Right lobe of liver (tissue), 4 donors: ENCODE results near the gene BZW1.

Experiments
- CTCF ChIP-seq, 4 donors: fragments of 200-600 bp in 3 of 4; fragments of 450-650 bp in 1 of 4; IDR thresholded peaks; one replicate each; pipeline versions ENCODE4 v1.5.1 to v1.8.0; 2016 to 2022; ENCODE audit warnings: antibody characterized with exemption in 4 of 4, mild to moderate bottlenecking in 2 of 4
- POLR2A ChIP-seq: fragments of 450-650 bp; IDR thresholded peaks from one replicate; pipeline ENCODE4 v1.6.1; 2017; ENCODE audit warnings: antibody characterized with exemption, mild to moderate bottlenecking
- donor health status: DM: no; HTN: no; CAD: no.
- donor health status: DM: no; HTN: no; CAD: no.
- donor health status: DM: no; HTN: yes; CAD: no.

- no peak for TF ChIP-seq CTCF (IDR thresholded peaks at IDR 0.05)
- peak; percentile 53 for TF ChIP-seq POLR2A
These were observed 50.9 kb downstream of the BZW1 start for GRCh38 chr2:200862532-200863000.
